ENCODE results near the gene ANKRD39.

DNA sequence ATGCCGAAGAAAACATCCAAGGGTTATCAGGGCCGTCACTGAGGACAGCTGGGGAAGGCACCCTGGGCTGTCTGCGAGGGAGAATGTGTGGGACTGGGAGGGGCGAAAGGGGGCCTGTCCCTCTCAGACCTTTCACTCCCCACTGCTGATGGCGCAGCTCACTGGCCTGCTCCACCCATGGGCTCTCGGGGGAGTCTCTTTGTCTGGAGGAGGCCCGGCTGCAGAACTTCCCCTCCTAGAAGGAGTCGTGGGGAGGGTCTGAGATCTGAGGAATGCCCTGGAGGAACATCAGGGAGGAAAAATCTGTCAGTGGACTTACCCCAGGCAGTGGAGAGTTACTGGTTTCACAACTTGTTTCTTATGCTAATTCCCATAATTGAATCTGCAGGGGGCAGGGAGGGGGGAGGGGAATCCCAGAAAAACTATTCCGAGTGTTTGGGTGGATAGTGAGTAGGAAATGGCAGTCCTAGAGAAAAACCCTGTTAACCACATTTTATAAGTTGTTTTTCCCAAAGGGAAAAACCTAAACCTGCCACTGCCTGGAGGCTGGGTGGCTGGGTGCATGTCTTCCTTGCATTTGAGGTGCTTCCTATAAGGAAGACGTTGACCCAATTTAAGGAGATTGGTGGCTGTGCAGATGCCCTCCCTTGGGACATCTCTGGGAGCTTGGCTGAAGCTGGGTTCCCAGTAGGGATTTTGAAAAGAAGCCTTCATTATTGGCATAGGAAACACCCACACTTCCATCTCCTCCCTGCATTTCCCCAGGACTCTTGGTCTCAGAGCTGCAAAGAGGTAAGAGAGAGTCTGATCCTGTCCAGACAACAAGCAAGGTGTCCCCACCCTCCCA is 23.8 kb upstream of the ANKRD39 start:
- TF ChIP-seq, protein P1, sequence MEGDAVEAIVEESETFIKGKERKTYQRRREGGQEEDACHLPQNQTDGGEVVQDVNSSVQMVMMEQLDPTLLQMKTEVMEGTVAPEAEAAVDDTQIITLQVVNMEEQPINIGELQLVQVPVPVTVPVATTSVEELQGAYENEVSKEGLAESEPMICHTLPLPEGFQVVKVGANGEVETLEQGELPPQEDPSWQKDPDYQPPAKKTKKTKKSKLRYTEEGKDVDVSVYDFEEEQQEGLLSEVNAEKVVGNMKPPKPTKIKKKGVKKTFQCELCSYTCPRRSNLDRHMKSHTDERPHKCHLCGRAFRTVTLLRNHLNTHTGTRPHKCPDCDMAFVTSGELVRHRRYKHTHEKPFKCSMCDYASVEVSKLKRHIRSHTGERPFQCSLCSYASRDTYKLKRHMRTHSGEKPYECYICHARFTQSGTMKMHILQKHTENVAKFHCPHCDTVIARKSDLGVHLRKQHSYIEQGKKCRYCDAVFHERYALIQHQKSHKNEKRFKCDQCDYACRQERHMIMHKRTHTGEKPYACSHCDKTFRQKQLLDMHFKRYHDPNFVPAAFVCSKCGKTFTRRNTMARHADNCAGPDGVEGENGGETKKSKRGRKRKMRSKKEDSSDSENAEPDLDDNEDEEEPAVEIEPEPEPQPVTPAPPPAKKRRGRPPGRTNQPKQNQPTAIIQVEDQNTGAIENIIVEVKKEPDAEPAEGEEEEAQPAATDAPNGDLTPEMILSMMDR (IDR thresholded peaks at IDR 0.05), result no peak
- no peak for TF ChIP-seq POLR2A (IDR thresholded peaks at IDR 0.05)

Measured in testis (tissue), 2 donors.